HepG2 (cell line): ENCODE measurements around the gene GPRIN1. TPM values are rescaled to one million over a fixed set of nuclear protein-coding genes. Genes with fewer than 3 reads are reported as not detected.

Source experiments
- AHR ChIP-seq: IDR thresholded peaks from 2 replicates; pipeline ENCODE4 v1.6.1; 2018; ENCODE audit warnings: missing genetic modification reagents, missing compliant biosample characterization
- ARNT ChIP-seq: fragments of 450-650 bp; IDR thresholded peaks from 2 replicates; pipeline ENCODE4 v1.6.1; 2017
- CHCHD3 ChIP-seq: sonication (generic); formaldehyde crosslinking; IDR thresholded peaks from 2 replicates; pipeline ENCODE4 v1.8.0; 2022; ENCODE audit warnings: mild to moderate bottlenecking, missing genetic modification reagents, moderate library complexity
- GABPA ChIP-seq, 2 experiments: IDR thresholded peaks; 2 replicates each; pipeline ENCODE4 v1.6.1; 2011 to 2016; ENCODE audit warnings: low read depth in 2 of 2, low read length in 1 of 2, missing biosample characterization in 1 of 2, missing genetic modification characterization in 1 of 2
- HDAC1 ChIP-seq: sonication (generic); formaldehyde crosslinking; IDR thresholded peaks from 2 replicates; pipeline ENCODE4 v1.5.1; 2020; ENCODE audit warnings: mild to moderate bottlenecking, missing genetic modification reagents
- IKZF1 ChIP-seq: fragments of 450-650 bp; IDR thresholded peaks from 2 replicates; pipeline ENCODE4 v1.7.1; 2016
- IRX3 ChIP-seq: sonication (generic); formaldehyde crosslinking; IDR thresholded peaks from 2 replicates; pipeline ENCODE4 v1.8.1; 2023; ENCODE audit warnings: mild to moderate bottlenecking, low read depth, missing genetic modification reagents, borderline replicate concordance
- KAT8 ChIP-seq: IDR thresholded peaks from 2 replicates; pipeline ENCODE4 v1.6.1; 2016; ENCODE audit warnings: missing genetic modification reagents, missing compliant biosample characterization
- MAFF ChIP-seq: IDR thresholded peaks from 2 replicates; pipeline ENCODE4 v1.6.1; 2011; ENCODE audit warnings: low read depth, low read length, improper control_type of control experiment
- NAIF1 ChIP-seq: sonication (generic); formaldehyde crosslinking; IDR thresholded peaks from 2 replicates; pipeline ENCODE4 v1.5.0; 2020; ENCODE audit warnings: mild to moderate bottlenecking, missing genetic modification reagents, borderline replicate concordance
- NR2F1 ChIP-seq, 2 experiments: fragments of 450-650 bp in 1 of 2; formaldehyde crosslinking in 1 of 2; IDR thresholded peaks; 2 replicates each; pipeline versions ENCODE4 v1.5.0 to v1.6.1; 2016 to 2020; ENCODE audit warnings: mild to moderate bottlenecking in 1 of 2, missing compliant biosample characterization in 1 of 2, missing genetic modification reagents in 1 of 2, moderate library complexity in 1 of 2
- RAD51 ChIP-seq: fragments of 450-650 bp; IDR thresholded peaks from 2 replicates; pipeline ENCODE4 v1.6.1; 2016; ENCODE audit warnings: borderline replicate concordance
- RARG ChIP-seq: sonication (generic); formaldehyde crosslinking; IDR thresholded peaks from 2 replicates; pipeline ENCODE4 v1.4.0; 2020; ENCODE audit warnings: low read depth, mild to moderate bottlenecking, missing genetic modification reagents
- RNF219 ChIP-seq: sonication (generic); formaldehyde crosslinking; IDR thresholded peaks from 2 replicates; pipeline ENCODE4 v1.5.0; 2020; ENCODE audit warnings: mild to moderate bottlenecking, missing genetic modification reagents
- RORA ChIP-seq: sonication (generic); formaldehyde crosslinking; IDR thresholded peaks from 2 replicates; pipeline ENCODE4 v1.5.0; 2020; ENCODE audit warnings: mild to moderate bottlenecking, missing genetic modification reagents, moderate library complexity
- SATB2 ChIP-seq: sonication (generic); formaldehyde crosslinking; IDR thresholded peaks from 2 replicates; pipeline ENCODE4 v1.5.0; 2020; ENCODE audit warnings: missing genetic modification reagents
- ZBTB3 ChIP-seq: sonication (generic); formaldehyde crosslinking; IDR thresholded peaks from 2 replicates; pipeline ENCODE4 v1.4.0; 2020; ENCODE audit warnings: low read depth, mild to moderate bottlenecking, moderate library complexity, missing genetic modification reagents, borderline replicate concordance
- ZBTB42 ChIP-seq: sonication (generic); formaldehyde crosslinking; IDR thresholded peaks from 2 replicates; pipeline ENCODE4 v1.5.0; 2020; ENCODE audit warnings: mild to moderate bottlenecking, missing genetic modification reagents
- ZBTB7A ChIP-seq: sonication (generic); formaldehyde crosslinking; IDR thresholded peaks from 2 replicates; pipeline ENCODE4 v1.8.0; 2022; ENCODE audit warnings: mild to moderate bottlenecking, missing genetic modification reagents
- ZC3H4 ChIP-seq: sonication (generic); formaldehyde crosslinking; IDR thresholded peaks from 2 replicates; pipeline ENCODE4 v1.4.0; 2020; ENCODE audit warnings: missing genetic modification reagents, borderline replicate concordance
- ZNF501 ChIP-seq: sonication (generic); formaldehyde crosslinking; IDR thresholded peaks from 2 replicates; pipeline ENCODE4 v1.5.1; 2020; ENCODE audit warnings: mild to moderate bottlenecking, moderate library complexity, missing genetic modification reagents
- ZNF513 ChIP-seq: sonication (generic); formaldehyde crosslinking; conservative IDR thresholded peaks from 2 replicates; pipeline ENCODE4 v1.5.0; 2020; ENCODE audit warnings: missing genetic modification reagents
- ZNF552 ChIP-seq: sonication (generic); formaldehyde crosslinking; IDR thresholded peaks from 2 replicates; pipeline ENCODE4 v1.9.0; 2022; ENCODE audit warnings: missing genetic modification reagents, mild to moderate bottlenecking, borderline replicate concordance
- ZNF616 ChIP-seq: sonication (generic); formaldehyde crosslinking; IDR thresholded peaks from 2 replicates; pipeline ENCODE4 v1.5.0; 2020; ENCODE audit warnings: low read depth, mild to moderate bottlenecking, missing genetic modification reagents
- polyA plus RNA-seq, 8 experiments: library from polyadenylated mRNA; depleted of rRNA in 3 of 8; stranded (reverse) in 7 of 8; unstranded in 1 of 8; fragments of >200 nt; fragmentation: Illumina TruSeq in 4 of 8; extraction: Trizol in 4 of 8; gene quantifications; 2 replicates each; pipeline versions ENCODE4 v1.2.1 to v1.2.3, GENCODE V29; 2011 to 2016; ENCODE audit warnings: low read depth in 4 of 8, missing spikeins in 1 of 8, mixed read lengths in 1 of 8; ENCODE audit not compliant: insufficient read depth in 1 of 8
- total RNA-seq, 5 experiments: library from RNA; depleted of rRNA; stranded (reverse); fragments of >200 nt; fragmentation: Illumina TruSeq; extraction: Trizol; gene quantifications; 2 replicates each; pipeline ENCODE4 v1.2.3, GENCODE V29; 2016; ENCODE audit warnings: low read depth in 1 of 5
- TF ChIP-seq, protein P1 (sequence below): sonication (generic); formaldehyde crosslinking; IDR thresholded peaks from 2 replicates; pipeline ENCODE4 v1.4.0; 2020; ENCODE audit warnings: mild to moderate bottlenecking, missing genetic modification reagents

Gene GPRIN1
- total and polyA plus RNA-seq, 2 of the 13 experiments (the other 11 are each of a cell fraction or from before 2014, with no cell fraction given), result 0.32 to 2.0 TPM

- TF ChIP-seq HDAC1 (CRISPR knock-in tag), result no peak
- no peak for TF ChIP-seq ZNF501 (CRISPR knock-in tag)
- no peak for TF ChIP-seq CHCHD3 (CRISPR knock-in tag)
- TF ChIP-seq SATB2, result peak; percentile 91; the same call in 1 of the 2 replicates
- no peak for TF ChIP-seq RARG (CRISPR knock-in tag)
- no peak for TF ChIP-seq RAD51
- TF ChIP-seq IKZF1, result no peak
- TF ChIP-seq NAIF1 (CRISPR knock-in tag), result no peak
- peak; percentile 56; the same call in 1 of the 2 replicates for TF ChIP-seq KAT8 (CRISPR knock-in tag)
- peak; percentile 43; the same call in 1 of the 2 replicates for TF ChIP-seq AHR (CRISPR knock-in tag)
- no peak for TF ChIP-seq NR2F1 (CRISPR knock-in tag; IDR thresholded peaks at IDR 0.05)
- TF ChIP-seq MAFF, result no peak
- TF ChIP-seq ZNF552, result no peak
- peak; percentile 31; the same call in 1 of the 2 replicates for TF ChIP-seq GABPA (IDR thresholded peaks at IDR 0.05; ENCODE audit: low read depth, low read length)
- peak; percentile 82 for TF ChIP-seq GABPA (CRISPR knock-in tag; IDR thresholded peaks at IDR 0.05; ENCODE audit: low read depth)
- no peak; the same call in 1 of the 2 replicates for TF ChIP-seq ZBTB3
- no peak for TF ChIP-seq ZNF513 (CRISPR knock-in tag)
- TF ChIP-seq RORA (CRISPR knock-in tag), result no peak
- no peak for TF ChIP-seq ZC3H4 (CRISPR knock-in tag)
- no peak for TF ChIP-seq IRX3 (CRISPR knock-in tag)
- TF ChIP-seq ARNT, result no peak
- TF ChIP-seq, protein P1, sequence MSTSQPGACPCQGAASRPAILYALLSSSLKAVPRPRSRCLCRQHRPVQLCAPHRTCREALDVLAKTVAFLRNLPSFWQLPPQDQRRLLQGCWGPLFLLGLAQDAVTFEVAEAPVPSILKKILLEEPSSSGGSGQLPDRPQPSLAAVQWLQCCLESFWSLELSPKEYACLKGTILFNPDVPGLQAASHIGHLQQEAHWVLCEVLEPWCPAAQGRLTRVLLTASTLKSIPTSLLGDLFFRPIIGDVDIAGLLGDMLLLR, result no peak
- TF ChIP-seq RNF219, result no peak
- no peak for TF ChIP-seq ZNF616
- TF ChIP-seq ZBTB7A, result no peak
- TF ChIP-seq ZBTB42 (CRISPR knock-in tag), result no peak
Observed at GRCh38 chr5:176611435-176611834, 1.5 kb upstream of the GPRIN1 start (continued).
